HCT116 (cell line): Measurements from ENCODE around the gene UBE2S. TPM values are rescaled to one million over a fixed set of nuclear protein-coding genes. Genes with fewer than 3 reads are reported as not detected.

ENCODE experiments used
- ATAC-seq: fragments of 200-7000 bp; cut with Tn5 transposase; 2 replicates; pipeline ENCODE4 v1.9.1; 2020; ENCODE audit warnings: mild to moderate bottlenecking, moderate library complexity
- BruUV-seq: library from RNA; stranded (reverse); fragments of 400-500 nt; replicated peaks from 2 replicates; lab custom pipeline; 2021; lab: Mats Ljungman, UMichigan
- CTCF ChIA-PET: fragments of 300-600 bp; sonication (Branson Sonifier 250); formaldehyde crosslinking; loops from one replicate; lab custom pipeline; 2021; ENCODE audit warnings: antibody characterized with exemption; lab: Charles Lee
- POLR2A ChIA-PET: fragments of 300-600, 350-600 bp; sonication (Branson Sonifier 250); formaldehyde crosslinking; loops from one replicate; lab custom pipeline; 2021; ENCODE audit warnings: antibody characterized with exemption; lab: Charles Lee
- RAD21 ChIA-PET, 2 experiments: fragments of 300-600 bp; sonication (Branson Sonifier 250); formaldehyde crosslinking; loops; one replicate each; lab custom pipeline; 2023; ENCODE audit warnings: low total read pairs in 2 of 2; ENCODE audit not compliant: uncharacterized antibody in 2 of 2, unreplicated experiment in 2 of 2, low non-redundant PET in 1 of 2; lab: Charles Lee
- DNase-seq: peaks from one replicate; pipeline ENCODE4 v3.0.0-alpha.2; 2010; ENCODE audit warnings: low read depth, low spot score
- H2AFZ ChIP-seq: fragments of 200-600 bp; shearing (Covaris generic), sonication (generic); 2 replicates; pipeline ENCODE4 v1.6.1; 2017; ENCODE audit warnings: low read depth, mixed run types, mixed read lengths, antibody characterized with exemption, low read length; ENCODE audit not compliant: poor library complexity, severe bottlenecking
- H3K27ac ChIP-seq: 2 replicates; pipeline ENCODE4 v1.5.1; 2012; ENCODE audit warnings: low read depth, low read length
- H3K27me3 ChIP-seq: fragments of 200-600 bp; sonication (generic); 2 replicates; pipeline ENCODE4 v1.6.1; 2016; ENCODE audit warnings: mixed run types, low read length, mixed read lengths; ENCODE audit not compliant: insufficient read depth
- H3K36me3 ChIP-seq, 2 experiments: fragments of 200-500 bp in 1 of 2; fragments of 200-600 bp in 1 of 2; sonication (Bioruptor generic) in 1 of 2; sonication (generic) in 1 of 2; 2 replicates each; pipeline versions ENCODE4 v1.5.1 to v1.6.1; 2014 to 2016; ENCODE audit warnings: low read length in 2 of 2, inconsistent platforms in 1 of 2, mixed read lengths in 1 of 2, mixed run types in 1 of 2; ENCODE audit not compliant: insufficient read depth in 2 of 2, control insufficient read depth in 1 of 2
- H3K4me1 ChIP-seq, 2 experiments: fragments of 200-600 bp in 1 of 2; sonication (generic) in 1 of 2; 2 replicates each; pipeline versions ENCODE4 v1.5.1 to v1.6.1; 2012 to 2017; ENCODE audit warnings: low read length in 2 of 2, inconsistent platforms in 1 of 2, mild to moderate bottlenecking in 1 of 2, mixed read lengths in 1 of 2, mixed run types in 1 of 2, moderate library complexity in 1 of 2; ENCODE audit not compliant: insufficient read depth in 2 of 2, control insufficient read depth in 1 of 2
- H3K4me2 ChIP-seq: fragments of 200-600 bp; sonication (generic); 2 replicates; pipeline ENCODE4 v1.6.1; 2017; ENCODE audit warnings: mixed run types, low read length, mixed read lengths
- H3K4me3 ChIP-seq, 2 experiments: fragments of 200-600 bp in 1 of 2; sonication (generic) in 1 of 2; replicated peaks in 1 of 2; 2 replicates each; pipeline ENCODE4 v1.5.1; 2011 to 2016; ENCODE audit warnings: low read length in 2 of 2, control low read depth in 1 of 2, low read depth in 1 of 2, mild to moderate bottlenecking in 1 of 2, mixed read lengths in 1 of 2, mixed run types in 1 of 2
- H3K79me2 ChIP-seq: fragments of 200-600 bp; sonication (generic); 2 replicates; pipeline ENCODE4 v1.6.1; 2017; ENCODE audit warnings: mild to moderate bottlenecking, mixed run types, low read length, moderate library complexity, mixed read lengths; ENCODE audit not compliant: insufficient read depth
- H3K9ac ChIP-seq: fragments of 200-600 bp; sonication (generic); 2 replicates; pipeline ENCODE4 v1.6.1; 2016; ENCODE audit warnings: low read length, mixed read lengths
- H3K9me2 ChIP-seq: fragments of 200-600 bp; sonication (generic), shearing (Covaris generic); 2 replicates; pipeline ENCODE4 v1.6.1; 2017; ENCODE audit warnings: mixed run types, mild to moderate bottlenecking, moderate library complexity; ENCODE audit not compliant: insufficient read depth
- H3K9me3 ChIP-seq, 2 experiments: fragments of 200-500 bp in 1 of 2; fragments of 200-600 bp in 1 of 2; sonication (Bioruptor generic) in 1 of 2; sonication (generic) in 1 of 2; 2 replicates each; pipeline ENCODE4 v1.6.1; 2014 to 2017; ENCODE audit warnings: low read length in 2 of 2, mixed read lengths in 2 of 2, inconsistent platforms in 1 of 2, low read depth in 1 of 2, mild to moderate bottlenecking in 1 of 2, mixed run types in 1 of 2, moderate library complexity in 1 of 2; ENCODE audit not compliant: control insufficient read depth in 1 of 2, insufficient read depth in 1 of 2
- H4K20me1 ChIP-seq: fragments of 200-600 bp; sonication (generic), shearing (Covaris generic); 2 replicates; pipeline ENCODE4 v1.6.1; 2017; ENCODE audit warnings: mixed run types, mild to moderate bottlenecking, moderate library complexity; ENCODE audit not compliant: insufficient read depth
- ATF3 ChIP-seq: IDR thresholded peaks from 2 replicates; pipeline ENCODE4 v1.6.1; 2012
- CBX3 ChIP-seq: IDR thresholded peaks from 2 replicates; pipeline ENCODE4 v1.6.1; 2012; ENCODE audit warnings: low read depth
- CEBPB ChIP-seq: IDR thresholded peaks from 2 replicates; pipeline ENCODE4 v1.6.1; 2012; ENCODE audit warnings: low read depth
- CTCF ChIP-seq, 3 experiments: fragments of 200-600 bp in 1 of 3; sonication (generic) in 1 of 3; IDR thresholded peaks in 2 of 3; conservative IDR thresholded peaks in 1 of 3; 2 replicates each; pipeline ENCODE4 v1.5.1; 2012 to 2017; ENCODE audit warnings: low read depth in 2 of 3, low read length in 2 of 3, antibody characterized with exemption in 1 of 3, borderline replicate concordance in 1 of 3, control low read depth in 1 of 3, mild to moderate bottlenecking in 1 of 3, mixed read lengths in 1 of 3, mixed run types in 1 of 3, moderate library complexity in 1 of 3; ENCODE audit not compliant: insufficient read depth in 1 of 3
- EGR1 ChIP-seq: IDR thresholded peaks from 2 replicates; pipeline ENCODE4 v1.6.1; 2012; ENCODE audit warnings: low read depth
- EZH2phosphoT487 ChIP-seq: fragments of 200-600 bp; IDR thresholded peaks from 2 replicates; pipeline ENCODE4 v1.6.1; 2018; ENCODE audit warnings: antibody characterized with exemption, borderline replicate concordance
- FOSL1 ChIP-seq: IDR thresholded peaks from 2 replicates; pipeline ENCODE4 v1.6.1; 2012; ENCODE audit warnings: low read depth
- JUND ChIP-seq: IDR thresholded peaks from 2 replicates; pipeline ENCODE4 v1.6.1; 2012
- MAX ChIP-seq: IDR thresholded peaks from 2 replicates; pipeline ENCODE4 v1.6.1; 2012
- POLR2A ChIP-seq: IDR thresholded peaks from 2 replicates; pipeline ENCODE4 v1.7.0; 2011; ENCODE audit warnings: borderline replicate concordance; ENCODE audit not compliant: insufficient read depth, insufficient read length; ENCODE audit errors: extremely low read depth
- RAD21 ChIP-seq: IDR thresholded peaks from 2 replicates; pipeline ENCODE4 v1.6.1; 2012; ENCODE audit warnings: low read depth, mild to moderate bottlenecking
- REST ChIP-seq: IDR thresholded peaks from 2 replicates; pipeline ENCODE4 v1.6.1; 2012; ENCODE audit warnings: low read depth
- SIN3A ChIP-seq: IDR thresholded peaks from 2 replicates; pipeline ENCODE4 v1.6.1; 2012; ENCODE audit warnings: low read depth
- SP1 ChIP-seq: IDR thresholded peaks from 2 replicates; pipeline ENCODE4 v1.6.1; 2012; ENCODE audit warnings: low read depth
- SRF ChIP-seq: IDR thresholded peaks from 2 replicates; pipeline ENCODE4 v1.6.1; 2012; ENCODE audit warnings: low read depth
- YY1 ChIP-seq: IDR thresholded peaks from 2 replicates; pipeline ENCODE4 v1.6.1; 2011; ENCODE audit warnings: low read length, low read depth, moderate library complexity, mild to moderate bottlenecking; ENCODE audit not compliant: insufficient replicate concordance; ENCODE audit errors: extremely low read depth
- ZBTB33 ChIP-seq: IDR thresholded peaks from 2 replicates; pipeline ENCODE4 v1.6.1; 2011; ENCODE audit warnings: mild to moderate bottlenecking, low read length, moderate library complexity; ENCODE audit not compliant: insufficient replicate concordance; ENCODE audit errors: extremely low read depth
- ZFX ChIP-seq: fragments of 450-650 bp; IDR thresholded peaks from 2 replicates; pipeline ENCODE4 v1.6.1; 2017
- ZNF274 ChIP-seq: fragments of 200-500 bp; sonication (Bioruptor generic); IDR thresholded peaks from 2 replicates; pipeline ENCODE4 v1.6.1; 2014; ENCODE audit warnings: mild to moderate bottlenecking, low read depth, low read length, inconsistent platforms
- intact Hi-C: fragments of 100-400 bp; cut with micrococcal nuclease; formaldehyde crosslinking; loops from 2 replicates; pipeline ENCODE4 v1.10.0; 2022
- total RNA-seq: library from RNA; stranded (reverse); gene quantifications from one replicate; pipeline ENCODE4 v1.2.1, GENCODE V29; 2021; ENCODE audit not compliant: unreplicated experiment

Gene UBE2S
- total RNA-seq, 1 experiment from 2014 or later = 515 TPM

- Histone ChIP-seq H3K9me3 (no peaks in the 10 kb centered on the region), H4K20me1 (peaks cover 44% of the 10 kb centered on the region; the same call in 1 of the 2 replicates), H3K27me3 (no peaks in the 10 kb centered on the region), H3K79me2 (peaks cover 64% of the 10 kb centered on the region), H3K4me2 (peak within 1 kb of the TSS; percentile 99), H3K9ac (peak within 1 kb of the TSS; percentile 94), H3K27ac (peak within 1 kb of the TSS; percentile 99), H3K4me3 (peak within 1 kb of the TSS; percentile 99 to 100), H3K9me2 (no peaks in the 10 kb centered on the region), H3K4me1 (peaks cover 6 to 66% of the 10 kb centered on the region in 2 experiments; a peak in 3 of 4 replicates), H3K36me3 (peaks cover 18 to 43% of the 10 kb centered on the region in 2 experiments), H2AFZ (no peak within 1 kb of the TSS)
- CTCF ChIA-PET = no interaction called here
- BruUV-seq = no TSS peak
- POLR2A ChIA-PET = no interaction called here
- RAD21 ChIA-PET = no interaction called here
- intact Hi-C loops = loop anchor here (2.0 kb wide), 1 partner anchor 47 kb away; the partner anchor contains the start of gene KMT5C
- DNase-seq (peak; percentile 97), ATAC-seq (peak; percentile 77)
- TF ChIP-seq JUND = no peak
- TF ChIP-seq MAX = peak; percentile 77
- TF ChIP-seq YY1 = peak; percentile 83
- no peak; the same call in none of the 2 replicates for TF ChIP-seq SP1
- TF ChIP-seq SIN3A = peak; percentile 98
- no peak for TF ChIP-seq REST
- TF ChIP-seq RAD21 = no peak
- peak; percentile 22; the same call in 1 of the 2 replicates for TF ChIP-seq CBX3
- TF ChIP-seq SRF = no peak
- TF ChIP-seq CTCF (IDR thresholded peaks at IDR 0.05 in 2 of 3, conservative IDR thresholded peaks at IDR 0.05 in 1 of 3; ENCODE audit: borderline replicate concordance in 1 of 3, insufficient read depth in 1 of 3, low read depth in 2 of 3, low read length in 2 of 3) = no peak
- no peak for TF ChIP-seq EGR1
- no peak for TF ChIP-seq FOSL1
- peak; percentile 26 for TF ChIP-seq ZBTB33
- no peak for TF ChIP-seq ZNF274
- no peak for TF ChIP-seq EZH2phosphoT487
- no peak for TF ChIP-seq CEBPB
- TF ChIP-seq ZFX = peak; percentile 48; the same call in 1 of the 2 replicates
- no peak for TF ChIP-seq ATF3
- peak; percentile 99 for TF ChIP-seq POLR2A
Observed at GRCh38 chr19:55385724-55386492, 21.7 kb downstream of the UBE2S start, which contains the start of gene RPL28. RPL28 (plus strand) TSS chr19:55385932; CDS start chr19:55386358, 426 bp downstream.
